GDM1 (cell line): ENCODE measurements around the gene KIR3DL3.
"Not testable (repeated sequence)": the region's sequence is repeated elsewhere in the genome, so short reads cannot be mapped to it uniquely, and the experiment has no call there.

Experiments
- DNase-seq: peaks from one replicate; lab custom pipeline; 2025; lab: John Stamatoyannopoulos, UW

Gene KIR3DL3

DNA sequence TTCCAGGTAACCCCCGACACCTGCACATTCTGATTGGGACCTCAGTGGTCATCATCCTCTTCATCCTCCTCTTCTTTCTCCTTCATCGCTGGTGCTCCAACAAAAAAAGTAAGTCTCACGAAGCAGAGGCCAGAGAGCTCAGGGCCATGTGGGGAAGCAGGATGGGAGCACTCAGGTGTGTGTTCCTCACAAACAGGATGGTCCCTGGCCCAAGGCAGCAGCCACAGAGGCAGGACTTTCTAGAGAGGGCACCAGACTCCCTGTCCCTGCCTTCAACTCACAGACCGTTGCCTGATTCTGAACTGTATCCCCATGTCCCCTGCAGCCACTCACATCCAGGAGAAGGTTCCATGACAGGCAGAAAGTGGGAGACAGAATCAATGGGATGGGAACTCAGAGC is 58.7 kb downstream of the KIR3DL3 start:
- not testable (repeated sequence) for DNase-seq
